AG04449 (cell line): ENCODE measurements around the gene DOCK3.
"Not testable (repeated sequence)": the region's sequence is repeated elsewhere in the genome, so short reads cannot be mapped to it uniquely, and the experiment has no call there.

ENCODE experiments used
- CTCF ChIA-PET: fragments of 350-600 bp; formaldehyde crosslinking; extraction: SDS; loops from one replicate; lab custom pipeline; 2021; ENCODE audit warnings: antibody characterized with exemption; lab: Yijun Ruan, JAX
- POLR2A ChIA-PET: fragments of 400-600, 350-600 bp; formaldehyde crosslinking; extraction: SDS; loops from one replicate; lab custom pipeline; 2020; ENCODE audit warnings: antibody characterized with exemption, inconsistent platforms; lab: Yijun Ruan, JAX
- DNase-seq: peaks from one replicate; pipeline ENCODE4 v3.0.0-alpha.2; 2010; ENCODE audit warnings: low read depth, low spot score
- H3K4me3 ChIP-seq: 2 replicates; pipeline ENCODE4 v1.5.1; 2011; ENCODE audit warnings: low read depth, mild to moderate bottlenecking, control low read depth, low read length
- CTCF ChIP-seq: IDR thresholded peaks from one replicate; pipeline ENCODE4 v1.5.1; 2011; ENCODE audit warnings: mild to moderate bottlenecking, moderate library complexity, low read length, control low read depth, inconsistent platforms; ENCODE audit not compliant: insufficient read depth; ENCODE audit errors: missing control alignments

DOCK3 gene

DNA sequence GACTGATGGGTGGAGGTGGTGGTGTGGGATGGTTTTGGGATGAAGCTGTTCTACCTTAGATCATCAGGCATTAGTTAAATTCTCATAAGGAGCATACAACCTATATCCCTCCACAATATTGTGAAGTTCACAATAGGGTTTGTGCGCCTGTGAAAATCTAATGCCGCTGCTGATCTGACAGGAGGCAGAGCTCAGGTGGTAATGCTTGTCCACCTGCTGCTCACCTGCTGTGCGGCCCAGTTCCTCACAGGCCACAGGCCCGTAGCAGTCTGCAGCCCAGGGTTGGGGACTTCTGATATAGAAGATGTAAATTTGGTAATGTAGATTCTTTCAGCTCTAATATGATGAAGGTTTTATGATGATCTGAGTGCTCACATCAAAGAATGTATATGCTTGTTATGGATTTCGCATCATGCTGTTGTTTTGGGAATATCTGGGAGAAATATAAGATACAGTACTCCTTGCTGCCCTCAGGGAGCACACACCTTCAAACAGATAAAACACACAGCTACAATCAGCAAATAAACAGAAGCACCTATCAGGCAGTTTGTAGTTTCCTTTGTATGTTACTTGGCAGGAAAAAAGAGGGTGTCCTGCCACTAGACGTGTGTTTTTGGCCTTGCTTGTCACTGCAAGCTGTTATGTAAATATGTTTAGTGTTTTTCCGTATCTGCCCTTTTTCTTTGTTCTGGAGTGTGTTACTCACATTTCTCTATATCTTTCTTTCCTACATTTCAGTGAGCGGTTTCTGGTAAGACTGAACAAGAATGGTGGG, 471.3 kb downstream of the DOCK3 start:
- DNase-seq, result no peak
- no peak overlapping the region for H3K4me3 ChIP-seq
- ChIA-PET POLR2A (no interaction called here), CTCF (interaction anchor here (1.2 to 1.7 kb wide), 2 partner anchors 11 to 530 kb away, joined by 3 read pairs; no protein-coding TSS in a partner anchor)
- TF ChIP-seq CTCF, result no peak

DNA sequence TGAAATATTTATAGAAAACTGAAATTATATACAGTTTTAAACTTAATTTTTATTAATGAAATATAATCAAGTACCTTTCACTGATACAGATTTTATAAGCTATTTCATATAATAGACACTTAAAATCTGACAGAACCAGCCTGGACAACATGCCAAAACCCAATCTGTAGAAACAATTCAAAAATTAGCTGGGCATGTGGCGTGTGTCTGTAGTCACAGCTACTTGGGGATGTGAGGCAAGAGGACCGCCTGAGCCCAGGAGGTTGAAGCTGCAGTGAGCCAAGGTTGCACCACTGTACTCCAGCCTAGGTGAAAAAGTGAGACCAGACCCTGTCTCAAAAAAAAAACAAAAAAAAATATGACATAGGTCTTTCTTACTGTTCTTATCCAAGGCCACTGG, 472.1 kb downstream of the DOCK3 start:
- no peak for TF ChIP-seq CTCF
- ChIA-PET POLR2A (no interaction called here), CTCF (interaction anchor here (1.2 kb wide), 1 partner anchor 10 kb away, joined by 3 read pairs; no protein-coding TSS in a partner anchor)
- no peak for DNase-seq
- H3K4me3 ChIP-seq, result no peak overlapping the region

DNA sequence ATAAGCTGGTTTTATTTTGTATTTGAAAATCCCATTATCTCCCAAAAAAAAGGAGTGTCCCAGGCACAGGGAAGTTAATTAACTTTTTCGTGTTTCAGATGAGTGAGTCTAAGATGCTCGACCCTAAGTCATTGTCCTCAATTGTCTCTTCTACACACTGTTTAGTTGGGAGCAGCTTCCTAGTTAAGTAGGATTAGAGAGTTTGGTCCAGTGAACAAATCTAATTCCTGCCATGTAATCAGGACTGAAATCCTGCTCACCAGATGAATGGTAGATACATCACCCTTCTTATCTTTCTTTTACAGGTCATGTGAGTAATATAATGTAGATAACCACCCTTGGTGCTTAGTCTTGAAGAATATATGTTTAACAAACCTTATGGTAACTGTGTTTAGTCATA, 481.4 kb downstream of the DOCK3 start:
- TF ChIP-seq CTCF, result no peak
- ChIA-PET CTCF (interaction anchor here (1.1 to 1.2 kb wide), 2 partner anchors 10 to 56 kb away, joined by 3 read pairs; no protein-coding TSS in a partner anchor), POLR2A (no interaction called here)
- H3K4me3 ChIP-seq, result no peak overlapping the region
- DNase-seq, result no peak

DNA sequence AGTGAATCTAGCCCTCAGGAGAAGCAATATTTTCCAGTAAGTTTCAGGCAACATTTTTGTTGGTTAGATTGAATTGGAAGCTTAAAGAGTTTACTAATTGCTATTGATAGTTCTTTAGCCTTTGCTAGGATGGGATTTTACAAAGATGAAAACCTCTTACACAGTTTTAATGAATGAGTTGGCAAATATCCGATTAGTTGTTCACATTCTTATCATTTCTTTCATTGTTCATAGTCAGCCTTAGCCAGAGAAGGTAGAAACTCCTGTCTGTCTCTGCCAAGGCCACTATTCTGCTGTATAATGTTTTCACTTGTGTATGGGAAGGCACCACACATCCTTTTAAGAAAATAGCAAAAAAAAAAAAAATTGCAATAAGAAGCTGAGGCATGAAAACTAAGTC, 488.3 kb downstream of the DOCK3 start:
- POLR2A ChIA-PET, result no interaction called here
- CTCF ChIA-PET, result no interaction called here

GRCh38 chr3:51173518-51174271, 499.0 kb downstream of the DOCK3 start:
- H3K4me3 ChIP-seq, result no peak overlapping the region
- no peak for DNase-seq
- ChIA-PET CTCF (no interaction called here), POLR2A (no interaction called here)
- no peak for TF ChIP-seq CTCF

More for the DNA sequence above, 488.3 kb downstream of the DOCK3 start:
- DNase-seq, result no peak
- no peak overlapping the region for H3K4me3 ChIP-seq
- TF ChIP-seq CTCF, result no peak

DNA sequence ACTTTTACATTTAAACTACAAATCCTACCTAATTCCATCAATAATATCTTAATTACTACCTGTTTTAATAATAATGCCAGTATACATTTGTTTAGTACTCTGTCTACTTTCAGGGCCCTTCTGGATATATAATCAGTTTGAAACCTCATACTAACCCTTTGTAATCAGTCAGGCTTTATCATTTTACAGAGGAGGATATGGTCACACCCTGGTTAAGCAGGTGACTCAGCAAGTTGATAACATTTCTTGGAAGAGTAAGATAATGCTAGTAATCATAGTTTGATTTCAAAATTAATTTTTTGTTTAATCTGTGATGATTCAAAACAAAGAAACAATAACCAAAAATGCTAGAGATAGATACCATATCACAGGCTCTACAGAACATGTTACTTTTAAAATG, 502.2 kb downstream of the DOCK3 start:
- CTCF ChIA-PET, result no interaction called here

DNA sequence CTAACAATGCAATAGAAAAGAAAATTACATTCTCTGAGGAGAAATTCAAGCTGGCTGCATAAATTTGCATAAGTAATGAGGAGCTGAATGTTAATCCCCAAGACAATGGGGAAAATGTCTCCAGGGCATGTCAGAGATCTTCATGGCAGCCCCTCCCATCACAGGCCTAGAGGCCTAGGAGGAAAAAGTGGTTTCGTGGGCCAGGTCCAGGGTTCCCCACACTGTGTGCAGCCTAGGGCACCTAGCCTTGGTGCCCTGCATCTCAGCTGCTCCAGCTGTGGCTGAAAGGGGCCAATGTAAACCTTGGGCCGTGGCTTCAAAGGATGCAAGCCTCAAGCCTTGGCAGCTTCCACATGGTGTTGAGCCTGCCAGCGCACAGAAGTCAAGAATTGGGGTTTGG, 511.7 kb downstream of the DOCK3 start:
- H3K4me3 ChIP-seq, CTCF ChIA-PET, POLR2A ChIA-PET, DNase-seq: not testable (repeated sequence)

More for the DNA sequence above, 502.2 kb downstream of the DOCK3 start:
- DNase-seq, result no peak
- TF ChIP-seq CTCF, result no peak
- POLR2A ChIA-PET, result no interaction called here
- no peak overlapping the region for H3K4me3 ChIP-seq
